HG03521 (cell line): ENCODE data around the gene TMPRSS7.

ENCODE experiments used
- ATAC-seq: cut with Tn5 transposase; IDR thresholded peaks from one replicate; pipeline ENCODE4 v1.9.1; 2021; ENCODE audit warnings: mild to moderate bottlenecking, moderate library complexity; ENCODE audit not compliant: unreplicated experiment

The TMPRSS7 gene

DNA sequence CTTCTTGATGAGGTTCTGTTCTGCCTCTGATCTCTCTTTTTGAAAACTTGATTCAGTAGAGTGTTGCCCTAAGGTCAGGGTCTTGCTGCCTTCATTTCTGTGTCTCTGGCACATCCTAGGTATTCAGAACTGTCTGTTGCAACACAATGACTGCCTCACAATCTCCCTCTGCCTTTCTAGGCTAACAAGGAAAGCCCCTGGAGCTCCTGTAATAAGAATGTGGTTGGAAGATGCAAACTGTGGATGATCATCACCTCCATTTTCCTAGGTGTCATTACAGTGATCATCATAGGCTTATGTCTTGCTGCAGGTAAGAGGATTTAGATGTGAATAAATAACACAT is 58.6 kb downstream of the TMPRSS7 start:
- no peak for ATAC-seq

DNA sequence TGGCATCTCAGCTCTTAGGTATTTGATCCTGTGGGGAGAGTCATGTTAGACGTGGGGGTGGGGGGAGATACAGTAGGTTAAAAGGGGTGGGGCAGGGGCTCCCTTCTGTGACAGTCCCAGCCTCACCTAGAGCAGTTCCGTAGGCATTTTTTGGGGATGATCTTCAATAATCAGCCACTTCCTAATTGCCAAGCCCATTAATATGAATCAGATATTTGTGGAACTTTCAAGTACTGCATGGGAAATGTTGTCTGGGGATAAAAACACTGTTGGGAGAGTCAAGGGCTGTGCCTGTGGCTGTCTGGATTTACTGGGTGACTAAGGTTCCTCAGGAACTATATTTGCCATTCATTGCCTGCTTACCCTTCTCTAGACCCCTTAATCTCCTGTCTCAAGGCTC is 61.2 kb downstream of the TMPRSS7 start:
- no peak for ATAC-seq

DNA sequence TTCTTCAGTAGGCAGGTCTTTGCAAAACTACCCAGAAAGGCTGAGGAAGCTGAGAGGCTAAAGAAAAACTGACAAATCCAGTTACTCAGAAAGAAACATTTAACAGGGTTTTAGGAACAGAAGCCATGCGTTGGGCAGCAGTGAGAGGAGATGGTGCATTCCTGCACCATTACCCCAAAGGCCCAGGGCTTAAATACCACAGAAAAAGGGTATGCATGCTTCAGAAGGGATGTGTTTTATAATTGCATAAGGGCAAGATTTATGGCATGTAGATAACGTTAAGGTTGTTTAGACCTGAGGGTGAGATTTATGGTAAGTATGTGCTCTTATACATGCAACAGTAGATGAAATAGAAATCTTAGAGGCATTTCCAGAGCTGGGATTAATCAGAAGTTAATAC is 61.6 kb downstream of the TMPRSS7 start:
- no peak for ATAC-seq

DNA sequence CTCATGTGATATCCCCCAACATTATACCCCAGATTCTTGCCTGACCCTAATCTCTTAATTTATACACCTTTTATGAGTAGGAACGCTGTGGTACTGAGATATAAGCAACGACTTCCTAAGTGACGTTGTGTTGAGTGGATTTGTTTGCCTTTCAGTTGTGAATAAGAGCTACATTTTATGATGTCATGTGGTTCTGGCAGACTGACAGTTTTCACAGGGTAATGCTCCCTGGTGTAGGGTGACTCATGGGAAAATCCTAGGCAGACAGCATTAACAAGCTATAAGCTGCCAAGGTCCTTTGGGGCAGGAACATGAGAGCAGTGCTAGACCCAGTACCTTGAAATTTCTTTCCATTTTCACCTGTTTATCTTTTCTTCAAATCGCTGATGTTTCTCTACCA is 62.8 kb downstream of the TMPRSS7 start:
- no peak for ATAC-seq

DNA sequence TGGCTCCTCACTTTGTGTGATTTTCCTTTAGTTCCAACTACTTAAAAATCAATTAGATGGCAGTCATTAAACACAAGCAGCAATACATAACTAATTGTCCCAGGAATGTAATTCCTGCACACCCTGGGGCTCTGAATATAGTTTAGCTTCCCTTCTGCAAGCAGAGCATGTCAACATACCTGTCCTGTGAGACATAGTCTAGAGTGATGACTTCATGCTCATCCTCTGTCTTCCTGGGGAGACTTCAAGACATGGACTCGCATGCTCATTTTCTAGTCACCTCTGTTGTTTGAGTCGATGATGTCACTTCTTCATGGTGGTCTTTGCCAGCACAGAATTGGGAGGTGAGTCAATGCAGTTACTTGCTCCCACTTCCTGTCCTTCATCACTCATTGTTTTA is 67.4 kb downstream of the TMPRSS7 start:
- no peak for ATAC-seq

DNA sequence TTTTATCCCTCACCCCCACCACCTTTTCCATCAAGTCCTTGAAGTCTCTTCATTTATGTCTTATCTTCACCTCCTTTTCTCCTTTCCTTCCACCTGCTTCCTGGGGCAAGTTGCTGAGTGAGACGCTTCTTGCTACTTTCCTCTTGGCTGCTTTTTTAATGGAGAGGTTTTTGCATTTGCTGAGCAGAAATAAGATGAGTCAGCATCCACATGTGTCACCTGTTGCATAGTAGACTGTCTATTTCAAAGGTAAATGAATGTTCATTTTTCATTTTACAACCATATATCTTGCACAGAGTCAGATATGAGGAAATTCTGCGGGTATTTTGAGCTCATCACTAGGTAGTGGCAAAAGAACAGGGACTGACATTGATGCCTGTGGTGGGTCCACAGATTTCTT is 70.2 kb downstream of the TMPRSS7 start:
- ATAC-seq, result no peak

DNA sequence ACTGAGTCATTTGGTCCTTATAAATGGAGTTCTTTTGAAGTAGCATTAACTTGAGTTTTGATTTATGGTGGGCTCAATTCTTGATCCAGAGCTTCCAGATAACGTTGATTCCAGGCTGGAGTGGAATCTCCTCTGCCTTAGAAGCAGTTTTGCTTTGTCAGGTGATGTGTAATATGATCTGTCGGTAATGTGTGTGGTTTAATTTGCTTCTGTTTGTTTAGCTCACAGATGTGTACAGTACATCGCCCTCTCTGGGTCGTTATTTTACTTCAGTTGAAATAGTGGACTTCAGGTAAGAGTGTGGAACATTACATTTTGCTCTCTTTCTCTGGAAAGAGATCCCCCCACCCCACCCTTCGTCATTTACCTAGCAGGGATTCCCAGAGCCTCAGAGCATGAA is 74.8 kb downstream of the TMPRSS7 start:
- no peak for ATAC-seq

DNA sequence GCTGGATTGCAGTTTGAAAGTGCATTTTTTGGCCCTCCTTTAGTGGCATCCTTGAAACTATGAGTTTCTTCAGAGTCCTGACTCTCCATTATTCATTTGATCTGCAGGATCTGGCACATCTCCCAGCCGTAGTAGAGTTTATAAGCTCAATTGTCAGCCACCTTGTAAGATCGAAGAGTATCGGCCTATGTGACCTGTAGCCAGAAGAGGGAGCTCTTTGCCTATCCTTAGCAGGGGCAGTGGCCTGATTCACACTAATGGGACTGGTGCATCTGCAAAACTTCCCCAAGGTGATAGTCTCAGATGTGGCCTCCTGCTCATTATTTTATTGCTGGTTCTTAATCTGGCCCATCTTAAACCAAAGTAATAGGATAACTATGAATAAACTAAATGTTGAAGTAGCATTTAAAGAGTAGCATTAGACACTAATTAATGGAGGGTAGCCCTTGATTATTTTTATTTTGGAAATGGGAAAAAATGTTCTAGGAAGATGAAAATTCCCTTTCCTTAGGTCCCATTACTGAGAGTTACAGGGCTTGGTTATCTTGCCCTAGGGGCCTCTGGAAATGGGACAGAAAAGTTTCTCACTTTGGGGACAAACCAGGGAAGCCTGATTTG is 77.4 kb downstream of the TMPRSS7 start:
- ATAC-seq, result no peak

DNA sequence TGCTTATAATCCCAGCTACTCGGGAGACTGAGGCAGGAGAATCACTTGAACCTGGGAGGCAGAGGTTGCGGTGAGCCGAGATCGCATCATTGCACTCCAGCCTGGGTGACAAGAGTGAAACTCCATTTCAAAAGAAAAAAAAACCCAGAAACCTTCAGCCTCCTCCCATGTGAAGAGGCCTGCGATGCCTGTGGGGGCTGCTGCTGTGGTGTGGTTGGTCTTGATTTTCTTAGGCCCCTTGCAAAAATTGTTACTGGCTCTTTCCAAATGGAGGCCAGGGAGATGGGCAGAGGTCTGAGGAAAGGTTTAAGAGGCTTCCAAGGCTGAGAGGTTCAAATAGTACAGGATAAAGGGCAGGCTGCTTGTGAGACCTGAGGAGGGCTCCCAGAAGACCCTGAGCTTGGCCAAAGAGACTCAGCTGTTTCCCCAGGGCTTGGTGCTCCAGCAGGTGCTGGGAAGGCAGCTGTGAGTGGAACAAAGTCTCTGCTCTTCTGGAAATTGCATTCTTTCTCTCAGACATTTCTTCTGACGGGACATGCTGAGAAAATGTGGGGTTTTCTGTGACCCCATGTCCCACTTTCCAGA is 80.1 kb downstream of the TMPRSS7 start:
- peak; percentile 27 for ATAC-seq

DNA sequence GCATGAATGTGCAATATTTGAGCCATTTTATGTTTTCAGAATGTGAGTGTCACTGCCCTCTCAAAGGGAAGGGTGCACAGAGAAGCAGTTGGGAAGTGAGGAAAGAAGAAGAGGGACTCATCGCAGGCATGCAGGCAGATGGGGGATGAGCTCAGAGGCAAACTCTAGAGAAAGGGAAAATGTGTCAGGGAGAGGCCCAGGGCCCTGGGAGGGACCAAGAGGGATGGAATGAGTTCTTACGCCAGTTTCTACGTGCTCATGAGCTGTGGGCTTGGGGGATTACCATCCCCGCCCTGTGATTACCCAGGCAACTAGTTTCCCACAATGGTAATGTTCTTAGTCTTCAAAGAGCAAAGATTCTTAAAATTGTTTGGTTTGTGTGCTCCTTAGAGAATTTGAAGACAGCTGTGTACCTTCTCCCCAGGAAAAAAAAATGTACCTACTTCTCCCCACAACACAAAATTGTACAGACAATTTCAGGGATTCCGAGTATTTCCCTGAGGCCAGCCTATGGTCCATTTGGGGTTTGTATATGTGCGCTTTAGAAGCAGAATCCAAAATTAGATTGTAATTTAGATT is 80.7 kb downstream of the TMPRSS7 start:
- no peak for ATAC-seq

DNA sequence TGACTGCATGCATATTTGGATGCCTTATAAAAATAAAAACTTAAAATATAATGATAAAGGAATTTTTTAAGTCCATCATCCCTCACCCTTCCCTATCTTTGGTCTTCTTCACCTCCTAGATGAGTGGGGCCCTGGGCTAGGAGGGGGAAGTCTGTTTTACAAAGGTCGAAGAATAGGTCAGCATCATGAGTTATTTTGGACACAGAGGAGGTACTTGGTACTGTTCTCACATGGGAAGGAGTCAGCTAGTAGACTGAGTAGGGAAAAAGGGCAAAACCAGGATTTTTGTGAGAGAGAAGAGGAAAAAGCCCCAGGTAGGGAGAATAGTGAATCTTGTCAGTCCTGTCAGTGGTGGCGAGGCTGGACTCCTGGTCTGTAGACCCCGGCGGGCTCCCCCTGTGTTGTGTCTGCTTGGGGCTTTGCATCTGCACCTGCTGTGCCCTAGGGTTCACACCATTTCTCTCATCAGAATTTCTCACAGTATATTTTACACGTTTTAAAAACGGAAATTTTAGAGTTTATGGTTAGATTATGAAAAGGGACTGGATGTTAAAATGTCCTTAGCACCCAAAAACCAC is 81.4 kb downstream of the TMPRSS7 start:
- no peak for ATAC-seq

DNA sequence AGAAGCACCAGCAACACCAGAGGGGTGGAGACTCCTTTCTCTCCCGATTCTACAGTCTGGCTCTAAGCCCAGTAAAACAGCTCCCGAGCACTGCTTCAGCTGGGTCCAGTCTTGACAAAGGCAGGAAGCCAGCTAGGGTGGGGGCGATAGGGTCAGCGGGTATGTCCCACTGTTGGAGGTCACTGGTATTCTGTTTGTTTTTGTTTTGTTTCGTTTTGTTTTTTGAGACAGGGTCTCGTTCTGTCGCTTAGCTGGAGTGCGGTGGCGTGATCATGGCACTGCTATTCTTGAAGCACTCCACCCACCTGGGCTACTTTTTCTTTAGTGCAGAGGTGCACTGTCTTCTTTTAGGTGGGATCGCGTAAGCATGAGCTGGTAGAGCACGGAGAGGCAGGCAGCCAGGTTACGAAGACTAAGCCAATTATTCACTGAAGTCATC is 82.2 kb downstream of the TMPRSS7 start:
- ATAC-seq, result no peak

DNA sequence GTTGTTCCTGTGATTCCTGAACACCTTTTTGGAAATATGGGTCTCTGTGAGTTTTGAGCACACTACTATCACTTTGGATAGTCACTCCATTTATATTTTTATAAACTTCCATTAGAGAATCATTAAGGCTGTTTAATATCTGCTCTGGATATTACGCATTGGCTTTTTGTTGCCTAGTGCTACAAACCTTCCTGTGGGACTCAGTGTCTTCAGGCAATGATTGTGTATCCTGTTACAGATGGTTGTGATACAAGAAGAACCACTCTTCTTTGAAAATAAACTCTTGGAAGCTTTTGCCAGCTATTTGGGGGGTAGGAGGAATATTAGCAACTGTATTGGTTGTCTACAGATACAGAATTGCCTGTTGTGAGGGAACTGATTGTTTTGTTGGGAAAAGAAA is 82.9 kb downstream of the TMPRSS7 start:
- ATAC-seq, result no peak

DNA sequence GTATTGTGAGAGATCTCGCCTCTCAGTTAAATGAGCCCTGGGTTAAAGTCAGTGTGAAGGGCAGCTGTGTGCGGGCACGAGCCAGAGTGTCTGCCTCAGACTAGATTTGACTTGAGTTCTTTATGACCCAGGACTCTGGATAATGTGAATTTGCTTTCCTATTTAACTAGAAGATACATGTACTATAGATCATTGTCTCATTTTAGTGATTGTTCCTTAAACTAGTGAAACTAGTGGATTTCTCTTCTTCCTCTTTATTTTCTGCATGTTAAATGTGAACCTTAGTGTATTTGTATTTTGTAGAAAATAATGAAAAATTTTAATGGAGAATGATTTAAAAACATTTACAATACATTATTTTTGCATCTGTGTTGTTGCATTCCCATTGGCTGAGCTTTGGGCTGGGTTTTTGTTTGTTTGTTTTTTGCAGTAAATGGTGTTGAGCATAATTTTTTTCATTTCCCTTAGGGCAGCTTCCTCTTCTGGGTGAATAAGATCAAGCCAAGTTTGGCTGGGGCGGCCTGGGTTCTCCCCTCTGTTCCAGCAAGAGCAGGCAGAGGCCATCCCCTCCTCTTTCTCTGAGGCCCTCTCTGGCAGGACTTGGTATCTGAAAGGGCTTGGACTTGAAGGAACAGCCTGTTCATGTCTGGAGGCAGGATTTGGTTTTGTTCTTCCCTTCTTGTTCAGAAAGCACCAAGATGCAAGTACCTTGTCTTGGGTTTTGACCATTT is 83.5 kb downstream of the TMPRSS7 start:
- ATAC-seq, result peak; percentile 30

DNA sequence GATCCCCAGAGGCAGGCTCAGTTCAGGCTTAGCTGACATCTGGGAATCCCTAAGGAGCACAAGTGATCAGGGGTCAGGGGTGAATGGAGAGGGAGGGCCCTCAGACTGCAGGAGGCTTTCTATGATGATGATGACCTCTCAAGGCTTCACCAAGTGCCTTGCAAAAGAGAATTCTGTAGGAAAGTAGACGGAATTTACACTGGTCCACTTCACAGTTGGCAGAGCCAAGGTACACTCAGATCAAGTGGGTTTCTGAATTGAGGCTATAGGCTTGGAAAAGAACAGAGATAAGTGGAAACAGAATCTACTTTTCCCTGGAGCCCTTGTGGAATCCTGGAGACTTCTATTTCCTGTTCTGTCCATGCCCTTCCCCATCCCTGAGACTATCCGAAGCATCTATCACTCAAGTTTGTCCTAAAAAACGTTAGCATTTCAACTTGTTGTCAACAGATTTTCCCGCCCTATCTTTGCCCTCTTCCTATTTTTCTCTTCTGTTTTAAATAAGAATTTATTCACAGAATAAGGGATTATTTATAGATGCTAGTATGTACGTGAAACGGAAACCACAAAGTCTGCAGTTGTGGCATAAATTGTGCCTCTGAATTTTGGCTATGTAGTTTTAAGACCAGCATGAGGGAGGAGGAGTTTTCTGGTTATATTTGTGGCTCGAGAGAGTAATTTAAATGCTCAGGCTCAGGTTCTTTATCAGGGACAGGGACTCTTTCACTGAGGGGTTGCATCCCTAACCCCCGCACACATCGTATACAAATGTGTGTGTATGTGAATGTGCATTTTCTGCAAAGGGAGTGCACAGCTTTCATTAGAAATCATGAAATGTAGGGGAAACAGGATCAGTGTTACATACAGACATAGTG is 85.7 kb downstream of the TMPRSS7 start:
- ATAC-seq, result no peak

DNA sequence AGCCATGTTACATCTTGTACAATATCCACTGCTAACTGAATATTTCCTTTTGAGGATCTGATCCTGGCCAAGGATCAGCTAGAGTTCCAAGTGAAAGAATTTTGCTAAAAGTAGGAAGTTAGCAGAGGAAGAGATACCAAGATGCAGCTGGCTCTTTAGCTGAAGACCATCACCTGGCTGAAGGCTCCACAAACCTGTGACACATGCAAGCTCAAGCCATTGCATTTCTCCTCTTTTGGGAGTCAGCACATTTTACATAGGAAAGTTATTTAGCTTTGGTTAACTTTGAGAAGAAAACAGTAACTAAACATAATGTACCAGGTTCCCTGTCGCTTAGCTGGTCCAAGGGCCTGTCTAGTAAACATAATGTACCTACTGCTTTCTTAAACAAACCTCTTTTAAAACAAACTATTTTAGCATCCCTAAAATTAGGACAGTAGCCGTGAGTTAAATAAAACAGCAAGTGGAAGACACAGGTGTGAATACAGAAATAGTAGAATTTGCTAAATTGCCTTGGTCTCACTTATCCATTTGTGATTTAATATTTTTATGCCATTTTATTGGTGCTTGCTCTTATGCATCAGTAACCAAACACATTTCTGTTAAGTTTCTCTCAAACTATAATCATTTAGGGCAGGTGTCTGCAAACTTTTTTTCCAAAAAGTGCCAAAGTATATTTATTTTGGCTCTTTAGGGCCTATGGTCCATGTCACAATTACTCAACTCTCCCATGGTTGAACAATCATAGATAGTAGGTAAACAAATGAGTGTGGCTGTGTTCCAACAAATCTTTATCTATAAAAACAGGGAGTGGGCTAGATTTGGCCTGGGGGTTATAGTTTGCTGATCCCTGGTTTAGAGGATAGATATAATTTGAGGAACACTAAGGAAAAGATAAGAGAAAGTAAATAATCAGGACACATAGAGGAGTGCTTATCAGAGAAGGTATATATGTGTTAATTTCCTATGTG is 87.3 kb downstream of the TMPRSS7 start:
- ATAC-seq, result no peak

DNA sequence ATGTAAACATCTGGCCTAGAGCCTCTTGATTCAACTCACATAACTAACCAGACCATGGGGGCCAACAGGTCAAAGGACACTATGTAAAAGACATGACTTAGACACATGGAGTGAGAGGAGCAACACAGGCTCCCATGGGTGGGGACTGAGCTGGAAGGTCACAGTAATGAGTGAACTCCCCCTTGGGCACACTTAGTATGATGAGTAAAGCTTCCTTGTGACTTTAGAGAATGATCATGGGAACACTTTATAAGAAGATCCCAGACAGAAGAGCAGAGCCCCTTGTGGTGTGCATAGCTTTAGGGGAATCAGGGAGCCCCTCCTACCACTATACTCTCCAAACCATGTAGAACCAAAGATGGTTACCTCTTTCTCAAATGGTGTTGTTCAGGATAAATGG is 88.3 kb downstream of the TMPRSS7 start:
- ATAC-seq, result no peak

DNA sequence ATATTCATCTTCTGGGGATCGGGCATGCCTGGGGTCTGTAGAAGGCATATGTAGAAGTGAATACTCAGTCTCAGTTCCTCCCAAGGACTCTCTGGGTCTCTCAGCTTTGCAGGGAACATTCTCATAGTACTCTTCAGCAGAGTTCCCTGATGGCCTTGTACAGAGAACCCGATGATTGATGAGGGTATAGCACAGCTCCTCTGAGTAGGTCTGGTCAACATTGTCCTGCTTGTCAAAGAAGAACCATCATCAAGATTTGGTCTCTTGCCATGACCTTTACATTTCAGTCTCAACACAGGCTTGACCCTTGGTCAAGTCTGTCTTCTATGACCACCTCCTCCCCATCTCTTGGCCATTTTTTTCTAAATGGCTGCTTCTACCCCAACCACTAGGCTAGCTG is 89.0 kb downstream of the TMPRSS7 start:
- no peak for ATAC-seq

DNA sequence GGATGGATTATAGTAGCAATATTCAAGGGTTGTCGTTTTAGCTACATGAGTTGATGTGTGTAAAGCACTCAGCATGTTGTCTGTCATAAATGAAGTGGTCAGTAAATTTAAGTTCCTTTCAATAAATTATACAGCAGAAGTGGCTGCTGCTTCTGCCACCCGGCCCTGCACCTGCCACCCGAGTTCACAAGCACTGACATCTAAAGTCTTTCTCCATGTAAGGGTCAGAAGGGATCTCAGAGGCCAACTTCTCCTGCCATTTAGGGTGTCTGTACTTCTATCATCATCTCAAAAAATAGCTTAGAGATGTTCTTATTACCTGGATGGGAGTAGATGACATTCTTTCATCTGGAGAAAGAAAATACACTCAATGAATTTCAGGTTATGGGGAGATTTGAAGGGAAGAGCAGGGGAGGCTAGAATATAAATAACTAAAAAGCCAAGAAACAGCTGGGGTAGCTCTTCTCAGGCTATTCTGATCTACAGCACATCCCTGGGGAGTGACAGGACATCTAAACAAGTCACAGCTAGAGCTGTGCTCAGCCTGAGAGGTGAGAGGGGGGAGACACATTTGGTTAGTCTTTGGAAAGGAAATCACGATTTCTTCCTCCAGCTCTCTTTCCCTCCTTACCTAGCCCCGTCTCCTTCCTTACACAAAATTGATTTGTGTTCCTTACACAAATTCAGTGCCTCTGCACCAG is 90.5 kb downstream of the TMPRSS7 start:
- ATAC-seq, result no peak
